ENCODE data around the gene KHDC4. TPM values are rescaled to one million over a fixed set of nuclear protein-coding genes. Genes with fewer than 3 reads are reported as not detected.

KHDC4 gene
- total and polyA plus RNA-seq, 7 donors = 6.6 to 67.6 (median 33.5) TPM

DNA sequence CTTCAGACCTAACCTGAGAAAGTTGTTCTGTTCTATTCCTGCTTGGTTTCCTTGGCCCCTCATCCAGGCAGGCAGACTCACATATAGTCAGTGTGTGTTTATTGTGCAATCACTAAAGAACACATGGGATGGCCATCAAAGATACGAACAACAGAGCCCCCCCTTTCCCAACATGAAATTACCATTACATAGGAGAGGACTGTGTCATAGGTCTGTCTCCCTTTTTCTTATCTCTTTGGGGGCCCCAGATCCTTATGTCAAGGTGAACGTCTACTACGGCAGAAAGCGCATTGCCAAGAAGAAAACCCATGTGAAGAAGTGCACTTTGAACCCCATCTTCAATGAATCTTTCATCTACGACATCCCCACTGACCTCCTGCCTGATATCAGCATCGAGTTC is 53.3 kb downstream of the KHDC4 start:
- WGBS, 2 donors = 89 to 93% methylated on average over 6 of the region's 6 CpGs
- peaks cover 0 to 28% (median 0%) of the 10 kb centered on the region in 4 donors for H3K36me3 ChIP-seq
- DNase-seq = no peak
- no peaks in the 10 kb centered on the region for H3K27me3 ChIP-seq
- H3K4me3 ChIP-seq = no peak overlapping the region
- no peaks in the 10 kb centered on the region for H3K4me1 ChIP-seq
- intact Hi-C loops (cut with DNase I) = no loop called here
- TF ChIP-seq POLR2A (IDR thresholded peaks at IDR 0.05) (no peak), POLR2AphosphoS5 (IDR thresholded peaks at IDR 0.05) (no peak), EP300 (IDR thresholded peaks at IDR 0.05) (no peak)
- no peak overlapping the region for H3K27ac ChIP-seq
- no peaks in the 10 kb centered on the region for H3K9me3 ChIP-seq

DNA sequence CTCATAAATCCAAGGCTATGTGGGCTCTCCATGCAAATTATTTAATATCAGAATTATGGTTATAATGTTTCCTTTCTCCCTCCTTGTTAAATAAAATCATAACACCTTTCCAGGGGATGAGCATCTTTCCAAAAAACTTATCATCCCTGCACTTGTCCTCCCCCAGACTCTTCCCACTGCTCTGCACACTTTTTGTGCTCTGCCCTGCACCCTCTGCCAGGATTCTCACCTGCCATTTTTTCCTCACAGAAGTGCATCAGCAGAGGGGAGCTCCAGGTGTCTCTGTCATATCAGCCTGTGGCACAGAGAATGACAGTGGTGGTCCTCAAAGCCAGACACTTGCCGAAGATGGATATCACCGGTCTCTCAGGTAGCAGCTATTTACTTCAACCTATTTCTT is 54.0 kb downstream of the KHDC4 start:
- H3K4me1 ChIP-seq = no peaks in the 10 kb centered on the region
- WGBS, 2 donors = 94 to 98% methylated on average over 2 of the region's 2 CpGs
- intact Hi-C loops (cut with DNase I) = no loop called here

DNA sequence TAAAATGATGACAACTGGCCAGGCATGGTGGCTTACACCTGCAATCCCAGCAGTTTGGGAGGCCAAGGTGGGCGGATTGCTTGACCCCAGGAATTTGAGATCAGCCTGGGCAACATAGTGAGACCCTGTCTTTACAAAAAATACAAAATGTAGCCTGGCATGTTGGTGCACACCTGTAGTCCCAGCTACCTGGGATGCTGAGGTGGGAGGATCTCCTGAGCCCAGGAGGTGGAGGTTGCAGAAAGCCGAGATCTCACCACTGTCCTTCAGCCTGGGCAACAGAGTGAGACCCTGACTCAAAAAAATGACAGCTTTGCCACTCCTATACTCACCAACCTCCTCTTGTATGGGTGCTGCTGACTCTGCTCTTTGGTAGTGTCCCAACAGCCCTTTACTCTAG is 56.3 kb downstream of the KHDC4 start:
- Histone ChIP-seq H3K27ac (no peak overlapping the region), H3K9me3 (no peaks in the 10 kb centered on the region), H3K27me3 (no peaks in the 10 kb centered on the region), H3K36me3 (peaks cover 0 to 21% (median 0%) of the 10 kb centered on the region in 4 donors), H3K4me1 (peaks cover 0 to 3% (median 0%) of the 10 kb centered on the region in 4 donors), H3K4me3 (no peak overlapping the region)
- 94 to 96% methylated on average over 2 of the region's 2 CpGs for WGBS, 2 donors
- TF ChIP-seq POLR2AphosphoS5 (IDR thresholded peaks at IDR 0.05) (no peak), POLR2A (IDR thresholded peaks at IDR 0.05) (no peak), EP300 (IDR thresholded peaks at IDR 0.05) (no peak)
- TF ChIP-seq, protein P1, sequence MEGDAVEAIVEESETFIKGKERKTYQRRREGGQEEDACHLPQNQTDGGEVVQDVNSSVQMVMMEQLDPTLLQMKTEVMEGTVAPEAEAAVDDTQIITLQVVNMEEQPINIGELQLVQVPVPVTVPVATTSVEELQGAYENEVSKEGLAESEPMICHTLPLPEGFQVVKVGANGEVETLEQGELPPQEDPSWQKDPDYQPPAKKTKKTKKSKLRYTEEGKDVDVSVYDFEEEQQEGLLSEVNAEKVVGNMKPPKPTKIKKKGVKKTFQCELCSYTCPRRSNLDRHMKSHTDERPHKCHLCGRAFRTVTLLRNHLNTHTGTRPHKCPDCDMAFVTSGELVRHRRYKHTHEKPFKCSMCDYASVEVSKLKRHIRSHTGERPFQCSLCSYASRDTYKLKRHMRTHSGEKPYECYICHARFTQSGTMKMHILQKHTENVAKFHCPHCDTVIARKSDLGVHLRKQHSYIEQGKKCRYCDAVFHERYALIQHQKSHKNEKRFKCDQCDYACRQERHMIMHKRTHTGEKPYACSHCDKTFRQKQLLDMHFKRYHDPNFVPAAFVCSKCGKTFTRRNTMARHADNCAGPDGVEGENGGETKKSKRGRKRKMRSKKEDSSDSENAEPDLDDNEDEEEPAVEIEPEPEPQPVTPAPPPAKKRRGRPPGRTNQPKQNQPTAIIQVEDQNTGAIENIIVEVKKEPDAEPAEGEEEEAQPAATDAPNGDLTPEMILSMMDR (IDR thresholded peaks at IDR 0.05) = no peak
- DNase-seq = no peak
- intact Hi-C loops (cut with DNase I) = no loop called here

More for the DNA sequence above, 54.0 kb downstream of the KHDC4 start:
- TF ChIP-seq, protein P1 (IDR thresholded peaks at IDR 0.05) = no peak
- no peak for TF ChIP-seq POLR2AphosphoS5 (IDR thresholded peaks at IDR 0.05)
- no peak for TF ChIP-seq POLR2A (IDR thresholded peaks at IDR 0.05)
- no peak for TF ChIP-seq EP300 (IDR thresholded peaks at IDR 0.05)
- Histone ChIP-seq H3K9me3 (no peaks in the 10 kb centered on the region), H3K4me3 (no peak overlapping the region), H3K27ac (no peak overlapping the region), H3K27me3 (no peaks in the 10 kb centered on the region), H3K36me3 (peaks cover 0 to 28% (median 0%) of the 10 kb centered on the region in 4 donors)
- DNase-seq = no peak

DNA sequence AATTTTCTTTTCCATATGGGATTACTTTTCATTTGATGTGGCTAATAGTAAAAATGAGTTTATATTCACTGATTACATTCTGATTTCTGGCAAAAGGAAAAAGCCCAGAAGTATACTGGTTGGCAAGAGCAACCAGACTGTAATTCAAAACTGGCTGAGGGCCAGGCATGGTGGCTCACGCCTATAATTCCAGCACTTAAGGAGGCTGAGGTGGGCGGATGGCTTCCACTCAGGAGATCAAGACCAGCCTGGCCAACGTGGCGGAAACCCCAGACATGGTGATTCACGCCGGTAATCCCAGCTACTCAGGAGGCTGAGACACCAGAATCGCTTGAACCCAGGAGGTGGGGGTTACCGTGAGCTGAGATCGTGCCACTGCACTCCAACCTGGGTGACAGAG is 60.4 kb downstream of the KHDC4 start:
- peak overlapping the region in 1 of 4 donors; percentile 20 for H3K27ac ChIP-seq
- TF ChIP-seq POLR2AphosphoS5 (IDR thresholded peaks at IDR 0.05) = no peak
- TF ChIP-seq EP300 (IDR thresholded peaks at IDR 0.05) = no peak
- no peak for TF ChIP-seq POLR2A (IDR thresholded peaks at IDR 0.05)
- TF ChIP-seq, protein P1 (IDR thresholded peaks at IDR 0.05) = no peak
- intact Hi-C loops (cut with DNase I) = no loop called here

DNA sequence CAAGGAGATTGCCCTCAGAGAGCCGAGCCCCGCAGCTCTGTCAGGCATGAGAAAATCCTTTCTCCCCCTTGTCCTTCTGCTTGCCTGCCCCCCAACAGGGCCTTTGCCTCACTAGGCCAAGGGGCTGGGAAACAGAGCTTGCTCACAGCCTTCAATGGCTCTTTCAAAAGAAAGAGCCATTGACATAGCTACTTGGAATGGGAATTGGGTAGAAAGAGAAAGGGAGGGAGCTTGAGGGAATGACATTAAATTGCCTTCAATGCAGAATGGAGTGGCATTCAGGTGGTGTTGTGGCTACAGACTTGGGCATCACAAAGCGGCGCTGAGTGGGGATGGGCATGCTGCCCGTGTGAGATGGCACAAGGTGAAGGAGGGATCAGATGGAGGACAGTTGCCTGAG is 61.7 kb downstream of the KHDC4 start:
- H3K4me3 ChIP-seq = no peak overlapping the region
- intact Hi-C loops (cut with DNase I) = no loop called here
- no peak for TF ChIP-seq EP300 (IDR thresholded peaks at IDR 0.05)
- TF ChIP-seq, protein P1 (IDR thresholded peaks at IDR 0.05) = no peak
- TF ChIP-seq POLR2A (IDR thresholded peaks at IDR 0.05) = no peak
- TF ChIP-seq POLR2AphosphoS5 (IDR thresholded peaks at IDR 0.05) = no peak
- H3K27ac ChIP-seq = peak overlapping the region in 2 of 4 donors; percentile 21 to 38
- DNase-seq = no peak
- 93 to 95% methylated on average over 5 of the region's 5 CpGs for WGBS, 2 donors
- H3K27me3 ChIP-seq = no peaks in the 10 kb centered on the region
- H3K36me3 ChIP-seq = peaks cover 0 to 5% (median 0%) of the 10 kb centered on the region in 4 donors
- H3K9me3 ChIP-seq = no peaks in the 10 kb centered on the region
- peaks cover 0 to 6% (median 1%) of the 10 kb centered on the region in 4 donors for H3K4me1 ChIP-seq

More for the DNA sequence above, 60.4 kb downstream of the KHDC4 start:
- Histone ChIP-seq H3K36me3 (peaks cover 0 to 5% (median 0%) of the 10 kb centered on the region in 4 donors), H3K4me3 (no peak overlapping the region), H3K9me3 (no peaks in the 10 kb centered on the region), H3K4me1 (peaks cover 0 to 6% (median 1%) of the 10 kb centered on the region in 4 donors), H3K27me3 (no peaks in the 10 kb centered on the region)
- 40 to 78% methylated on average over 9 of the region's 9 CpGs for WGBS, 2 donors
- DNase-seq = no peak
